SK-N-SH (cell line): ENCODE data around the gene DDX21. TPM values are rescaled to one million over a fixed set of nuclear protein-coding genes. Genes with fewer than 3 reads are reported as not detected.

Experiments used
- CTCF ChIA-PET: fragments of 300-600, 350-600 bp; formaldehyde crosslinking; extraction: SDS; loops from one replicate; lab custom pipeline; 2021; lab: Yijun Ruan, JAX
- POLR2A ChIA-PET: fragments of 350-600 bp; sonication (Branson Sonifier 250); formaldehyde crosslinking; extraction: SDS; loops from one replicate; lab custom pipeline; 2020; ENCODE audit warnings: antibody characterized with exemption, inconsistent platforms; lab: Yijun Ruan, JAX
- DNase-seq: peaks from one replicate; pipeline ENCODE4 v3.0.0; 2012
- H2AFZ ChIP-seq: fragments of 200-600 bp; sonication (generic); 2 replicates; pipeline ENCODE4 v1.8.1; 2016; ENCODE audit warnings: antibody characterized with exemption, mild to moderate bottlenecking, low read depth
- H3F3A ChIP-seq: fragments of 200-600 bp; sonication (generic); replicated peaks from 2 replicates; pipeline ENCODE3; 2016; ENCODE audit warnings: antibody characterized with exemption, mild to moderate bottlenecking; ENCODE audit not compliant: insufficient read depth
- H3K27ac ChIP-seq, 2 experiments: fragments of 200-500 bp in 1 of 2; fragments of 200-600 bp in 1 of 2; sonication (Bioruptor generic) in 1 of 2; sonication (generic), shearing (Covaris generic) in 1 of 2; 2 replicates each; pipeline versions ENCODE4 v1.5.1 to v1.6.1; 2014 to 2016; ENCODE audit warnings: low read depth in 2 of 2, inconsistent platforms in 1 of 2, low read length in 1 of 2, mild to moderate bottlenecking in 1 of 2, mixed read lengths in 1 of 2
- H3K27me3 ChIP-seq: fragments of 200-600 bp; sonication (generic), shearing (Covaris generic); 2 replicates; pipeline ENCODE4 v1.6.1; 2016; ENCODE audit warnings: mixed run types; ENCODE audit not compliant: insufficient read depth
- H3K36me3 ChIP-seq, 2 experiments: fragments of 200-500 bp in 1 of 2; fragments of 200-600 bp in 1 of 2; sonication (Bioruptor generic) in 1 of 2; sonication (generic) in 1 of 2; replicated peaks in 1 of 2; 2 replicates each; pipeline versions ENCODE3 to v1.5.1; 2014 to 2016; ENCODE audit warnings: low read length in 1 of 2, mild to moderate bottlenecking in 1 of 2; ENCODE audit not compliant: insufficient read depth in 2 of 2, control insufficient read depth in 1 of 2
- H3K4me1 ChIP-seq, 2 experiments: fragments of 200-500 bp in 1 of 2; fragments of 200-600 bp in 1 of 2; sonication (Bioruptor generic) in 1 of 2; sonication (generic), shearing (Covaris generic) in 1 of 2; 2 replicates each; pipeline versions ENCODE4 v1.5.1 to v1.6.1; 2014 to 2016; ENCODE audit warnings: low read depth in 1 of 2, low read length in 1 of 2, mixed run types in 1 of 2; ENCODE audit not compliant: insufficient read depth in 2 of 2, control insufficient read depth in 1 of 2
- H3K4me2 ChIP-seq: fragments of 200-600 bp; sonication (generic), shearing (Covaris generic); 2 replicates; pipeline ENCODE4 v1.6.1; 2017; ENCODE audit warnings: mixed run types
- H3K4me3 ChIP-seq, 2 experiments: fragments of 200-500 bp in 1 of 2; fragments of 200-600 bp in 1 of 2; sonication (Bioruptor generic) in 1 of 2; sonication (generic), shearing (Covaris generic) in 1 of 2; 2 replicates each; pipeline versions ENCODE4 v1.5.1 to v1.8.1; 2014 to 2016; ENCODE audit warnings: low read depth in 2 of 2, inconsistent platforms in 1 of 2, low read length in 1 of 2, mild to moderate bottlenecking in 1 of 2, mixed read lengths in 1 of 2, moderate library complexity in 1 of 2
- H3K79me2 ChIP-seq: fragments of 200-600 bp; sonication (generic); 2 replicates; pipeline ENCODE4 v1.8.1; 2017; ENCODE audit warnings: mild to moderate bottlenecking; ENCODE audit not compliant: insufficient read depth
- H3K9ac ChIP-seq: fragments of 200-600 bp; sonication (generic); 2 replicates; pipeline ENCODE4 v1.6.1; 2017; ENCODE audit warnings: mixed run types
- H3K9me2 ChIP-seq: fragments of 200-600 bp; sonication (generic); 2 replicates; pipeline ENCODE4 v1.6.1; 2017; ENCODE audit warnings: mixed run types
- H3K9me3 ChIP-seq: fragments of 200-600 bp; sonication (generic); 2 replicates; pipeline ENCODE4 v1.6.1; 2017; ENCODE audit warnings: mixed run types, mild to moderate bottlenecking, moderate library complexity
- H4K20me1 ChIP-seq: fragments of 200-600 bp; sonication (generic); 2 replicates; pipeline ENCODE4 v1.6.1; 2017; ENCODE audit warnings: mild to moderate bottlenecking, mixed run types; ENCODE audit not compliant: insufficient read depth
- CHD2 ChIP-seq: fragments of 150-350 bp; IDR thresholded peaks from 2 replicates; pipeline ENCODE4 v1.6.1; 2018; ENCODE audit warnings: low read length; ENCODE audit not compliant: partially characterized antibody
- FOXJ3 ChIP-seq: sonication (generic); formaldehyde crosslinking; IDR thresholded peaks from 2 replicates; pipeline ENCODE4 v1.5.1; 2020; ENCODE audit warnings: mild to moderate bottlenecking, missing genetic modification reagents
- FOXM1 ChIP-seq: IDR thresholded peaks from 2 replicates; pipeline ENCODE4 v1.4.0; 2012; ENCODE audit warnings: low read depth, mild to moderate bottlenecking
- GATA2 ChIP-seq: sonication (generic); formaldehyde crosslinking; IDR thresholded peaks from 2 replicates; pipeline ENCODE4 v1.5.0; 2020; ENCODE audit warnings: mild to moderate bottlenecking, missing genetic modification reagents
- JUND ChIP-seq: IDR thresholded peaks from 2 replicates; pipeline ENCODE4 v1.4.0; 2012
- MEF2A ChIP-seq: IDR thresholded peaks from 2 replicates; pipeline ENCODE4 v1.4.0; 2012; ENCODE audit warnings: low read depth, borderline replicate concordance
- NFIC ChIP-seq: IDR thresholded peaks from 2 replicates; pipeline ENCODE4 v1.4.0; 2012; ENCODE audit warnings: borderline replicate concordance
- RAD21 ChIP-seq: IDR thresholded peaks from 2 replicates; pipeline ENCODE4 v1.6.1; 2012; ENCODE audit warnings: mild to moderate bottlenecking, low read length
- RCOR1 ChIP-seq: fragments of 150-350 bp; IDR thresholded peaks from 2 replicates; pipeline ENCODE4 v1.6.1; 2017; ENCODE audit warnings: antibody characterized with exemption, low read length
- RXRA ChIP-seq: IDR thresholded peaks from 2 replicates; pipeline ENCODE4 v1.4.0; 2012; ENCODE audit warnings: low read depth, mild to moderate bottlenecking, borderline replicate concordance
- SMC3 ChIP-seq: IDR thresholded peaks from 2 replicates; pipeline ENCODE4 v1.6.1; 2012; ENCODE audit warnings: low read depth, low read length, improper control_type of control experiment
- TCF12 ChIP-seq: IDR thresholded peaks from 2 replicates; pipeline ENCODE4 v1.4.0; 2012
- WGBS: methylation state at CpG from one replicate; pipeline ENCODE4 v1.1.6; 2017; ENCODE audit warnings: low lambda C conversion rate; 5-methylcytosine and 5-hydroxymethylcytosine counted together
- polyA plus RNA-seq, 3 experiments: library from polyadenylated mRNA; depleted of rRNA; stranded (reverse); fragments of >200 nt; gene quantifications; 2 replicates each; pipeline ENCODE4 v1.2.3, GENCODE V29; 2012
- TF ChIP-seq, protein P1 (sequence below): IDR thresholded peaks from 2 replicates; pipeline ENCODE4 v1.4.0; 2012; ENCODE audit warnings: low read depth
- TF ChIP-seq, protein P2 (sequence below): fragments of 200-600 bp; sonication (generic); IDR thresholded peaks from 2 replicates; pipeline ENCODE4 v1.6.1; 2017; ENCODE audit warnings: antibody characterized with exemption, mild to moderate bottlenecking, moderate library complexity
- TF ChIP-seq, protein P3 (sequence below): IDR thresholded peaks from 2 replicates; pipeline ENCODE4 v1.6.1; 2012; ENCODE audit warnings: mild to moderate bottlenecking, low read depth, low read length, moderate library complexity
- TF ChIP-seq, protein P4 (sequence below): IDR thresholded peaks from 2 replicates; pipeline ENCODE4 v1.4.0; 2012; ENCODE audit warnings: low read depth, borderline replicate concordance
- TF ChIP-seq, protein P5 (sequence below): fragments of 150-350 bp; IDR thresholded peaks from 2 replicates; pipeline ENCODE4 v1.6.1; 2017; ENCODE audit warnings: antibody characterized with exemption, low read length, low read depth, borderline replicate concordance

Gene DDX21
- polyA plus RNA-seq, 1 of the 3 experiments (the other 2 are of a cell fraction): 40.1 TPM

DNA sequence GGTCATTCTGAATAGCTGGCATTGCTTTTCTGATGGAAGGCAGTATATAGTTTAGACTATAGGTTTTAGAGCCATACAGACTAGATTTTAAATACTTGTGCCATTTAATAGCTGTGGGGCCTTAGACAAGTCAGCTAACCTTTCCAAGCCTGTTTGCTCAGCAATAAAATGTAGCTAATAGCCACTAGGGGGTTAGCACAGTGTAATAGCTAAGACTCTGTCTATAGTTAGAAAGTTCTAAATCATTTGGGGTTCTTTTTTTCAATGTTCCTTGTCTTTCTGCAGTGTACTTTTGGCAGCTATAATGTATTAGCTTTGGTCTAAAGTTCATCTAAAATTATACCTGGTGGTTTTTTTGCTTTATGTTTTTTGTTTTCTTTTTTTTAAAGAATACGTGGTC lies 25.1 kb downstream of the DDX21 start:
- Histone ChIP-seq H3K4me1 (no peaks in the 10 kb centered on the region), H3K4me2 (no peak overlapping the region), H4K20me1 (no peaks in the 10 kb centered on the region), H3F3A (peaks cover 30% of the 10 kb centered on the region), H2AFZ (no peak overlapping the region), H3K4me3 (no peak overlapping the region), H3K9me3 (no peaks in the 10 kb centered on the region), H3K27ac (no peak overlapping the region), H3K9ac (no peak overlapping the region), H3K36me3 (peaks cover 72 to 84% of the 10 kb centered on the region in 2 experiments), H3K79me2 (peaks cover 15% of the 10 kb centered on the region; the same call in 1 of the 2 replicates), H3K27me3 (no peaks in the 10 kb centered on the region), H3K9me2 (no peaks in the 10 kb centered on the region)
- DNase-seq: no peak
- CTCF ChIA-PET: interaction anchor here (0.9 to 1.7 kb wide), 5 partner anchors 13 to 112 kb away, joined by 3 to 6 read pairs (median 3); partner anchors contain the start of gene DDX21
- POLR2A ChIA-PET: interaction anchor here (1.0 kb wide), 1 partner anchor 25 kb away, joined by 5 read pairs; the partner anchor contains the start of gene DDX21
- TF ChIP-seq, protein P1, sequence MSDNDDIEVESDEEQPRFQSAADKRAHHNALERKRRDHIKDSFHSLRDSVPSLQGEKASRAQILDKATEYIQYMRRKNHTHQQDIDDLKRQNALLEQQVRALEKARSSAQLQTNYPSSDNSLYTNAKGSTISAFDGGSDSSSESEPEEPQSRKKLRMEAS: no peak
- TF ChIP-seq JUND (no peak), NFIC (no peak), GATA2 (no peak), SMC3 (no peak)
- TF ChIP-seq, protein P2, sequence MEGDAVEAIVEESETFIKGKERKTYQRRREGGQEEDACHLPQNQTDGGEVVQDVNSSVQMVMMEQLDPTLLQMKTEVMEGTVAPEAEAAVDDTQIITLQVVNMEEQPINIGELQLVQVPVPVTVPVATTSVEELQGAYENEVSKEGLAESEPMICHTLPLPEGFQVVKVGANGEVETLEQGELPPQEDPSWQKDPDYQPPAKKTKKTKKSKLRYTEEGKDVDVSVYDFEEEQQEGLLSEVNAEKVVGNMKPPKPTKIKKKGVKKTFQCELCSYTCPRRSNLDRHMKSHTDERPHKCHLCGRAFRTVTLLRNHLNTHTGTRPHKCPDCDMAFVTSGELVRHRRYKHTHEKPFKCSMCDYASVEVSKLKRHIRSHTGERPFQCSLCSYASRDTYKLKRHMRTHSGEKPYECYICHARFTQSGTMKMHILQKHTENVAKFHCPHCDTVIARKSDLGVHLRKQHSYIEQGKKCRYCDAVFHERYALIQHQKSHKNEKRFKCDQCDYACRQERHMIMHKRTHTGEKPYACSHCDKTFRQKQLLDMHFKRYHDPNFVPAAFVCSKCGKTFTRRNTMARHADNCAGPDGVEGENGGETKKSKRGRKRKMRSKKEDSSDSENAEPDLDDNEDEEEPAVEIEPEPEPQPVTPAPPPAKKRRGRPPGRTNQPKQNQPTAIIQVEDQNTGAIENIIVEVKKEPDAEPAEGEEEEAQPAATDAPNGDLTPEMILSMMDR: peak; percentile 51
- 95% methylated on average over 1 of the region's 1 CpG for WGBS

DNA sequence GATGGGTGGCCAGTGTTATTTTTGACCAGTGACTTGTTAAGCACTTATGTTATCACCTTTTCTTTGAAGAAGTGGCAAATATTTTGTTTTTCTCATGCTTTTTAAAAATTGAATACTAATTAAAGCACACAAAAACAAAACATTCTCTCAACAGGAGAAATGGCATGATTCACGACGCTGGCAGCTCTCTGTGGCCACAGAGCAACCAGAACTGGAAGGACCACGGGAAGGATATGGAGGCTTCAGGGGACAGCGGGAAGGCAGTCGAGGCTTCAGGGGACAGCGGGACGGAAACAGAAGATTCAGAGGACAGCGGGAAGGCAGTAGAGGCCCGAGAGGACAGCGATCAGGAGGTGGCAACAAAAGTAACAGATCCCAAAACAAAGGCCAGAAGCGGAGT lies 26.4 kb downstream of the DDX21 start:
- Histone ChIP-seq H3K9me2 (no peaks in the 10 kb centered on the region), H3K36me3 (peaks cover 61 to 75% of the 10 kb centered on the region in 2 experiments), H2AFZ (no peak overlapping the region), H3K79me2 (peaks cover 15% of the 10 kb centered on the region; the same call in 1 of the 2 replicates), H3K27ac (peak overlapping the region in 1 of 2 experiments; percentile 2; a peak in 1 of 4 replicates), H3F3A (peaks cover 39% of the 10 kb centered on the region), H3K4me3 (no peak overlapping the region), H3K9ac (no peak overlapping the region), H4K20me1 (no peaks in the 10 kb centered on the region), H3K4me1 (no peaks in the 10 kb centered on the region), H3K9me3 (no peaks in the 10 kb centered on the region), H3K27me3 (no peaks in the 10 kb centered on the region), H3K4me2 (no peak overlapping the region)
- 85% methylated on average over 11 of the region's 11 CpGs for WGBS
- CTCF ChIA-PET: no interaction called here
- DNase-seq: no peak
- POLR2A ChIA-PET: no interaction called here
- TF ChIP-seq FOXM1 (no peak), FOXJ3 (CRISPR knock-in tag) (no peak), RAD21 (no peak), CHD2 (no peak), RCOR1 (no peak), RXRA (no peak), MEF2A (no peak), TCF12 (no peak), JUND (no peak)
- TF ChIP-seq, protein P3, sequence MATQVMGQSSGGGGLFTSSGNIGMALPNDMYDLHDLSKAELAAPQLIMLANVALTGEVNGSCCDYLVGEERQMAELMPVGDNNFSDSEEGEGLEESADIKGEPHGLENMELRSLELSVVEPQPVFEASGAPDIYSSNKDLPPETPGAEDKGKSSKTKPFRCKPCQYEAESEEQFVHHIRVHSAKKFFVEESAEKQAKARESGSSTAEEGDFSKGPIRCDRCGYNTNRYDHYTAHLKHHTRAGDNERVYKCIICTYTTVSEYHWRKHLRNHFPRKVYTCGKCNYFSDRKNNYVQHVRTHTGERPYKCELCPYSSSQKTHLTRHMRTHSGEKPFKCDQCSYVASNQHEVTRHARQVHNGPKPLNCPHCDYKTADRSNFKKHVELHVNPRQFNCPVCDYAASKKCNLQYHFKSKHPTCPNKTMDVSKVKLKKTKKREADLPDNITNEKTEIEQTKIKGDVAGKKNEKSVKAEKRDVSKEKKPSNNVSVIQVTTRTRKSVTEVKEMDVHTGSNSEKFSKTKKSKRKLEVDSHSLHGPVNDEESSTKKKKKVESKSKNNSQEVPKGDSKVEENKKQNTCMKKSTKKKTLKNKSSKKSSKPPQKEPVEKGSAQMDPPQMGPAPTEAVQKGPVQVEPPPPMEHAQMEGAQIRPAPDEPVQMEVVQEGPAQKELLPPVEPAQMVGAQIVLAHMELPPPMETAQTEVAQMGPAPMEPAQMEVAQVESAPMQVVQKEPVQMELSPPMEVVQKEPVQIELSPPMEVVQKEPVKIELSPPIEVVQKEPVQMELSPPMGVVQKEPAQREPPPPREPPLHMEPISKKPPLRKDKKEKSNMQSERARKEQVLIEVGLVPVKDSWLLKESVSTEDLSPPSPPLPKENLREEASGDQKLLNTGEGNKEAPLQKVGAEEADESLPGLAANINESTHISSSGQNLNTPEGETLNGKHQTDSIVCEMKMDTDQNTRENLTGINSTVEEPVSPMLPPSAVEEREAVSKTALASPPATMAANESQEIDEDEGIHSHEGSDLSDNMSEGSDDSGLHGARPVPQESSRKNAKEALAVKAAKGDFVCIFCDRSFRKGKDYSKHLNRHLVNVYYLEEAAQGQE: no peak
- TF ChIP-seq, protein P4, sequence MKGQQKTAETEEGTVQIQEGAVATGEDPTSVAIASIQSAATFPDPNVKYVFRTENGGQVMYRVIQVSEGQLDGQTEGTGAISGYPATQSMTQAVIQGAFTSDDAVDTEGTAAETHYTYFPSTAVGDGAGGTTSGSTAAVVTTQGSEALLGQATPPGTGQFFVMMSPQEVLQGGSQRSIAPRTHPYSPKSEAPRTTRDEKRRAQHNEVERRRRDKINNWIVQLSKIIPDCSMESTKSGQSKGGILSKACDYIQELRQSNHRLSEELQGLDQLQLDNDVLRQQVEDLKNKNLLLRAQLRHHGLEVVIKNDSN: no peak
- TF ChIP-seq, protein P5, sequence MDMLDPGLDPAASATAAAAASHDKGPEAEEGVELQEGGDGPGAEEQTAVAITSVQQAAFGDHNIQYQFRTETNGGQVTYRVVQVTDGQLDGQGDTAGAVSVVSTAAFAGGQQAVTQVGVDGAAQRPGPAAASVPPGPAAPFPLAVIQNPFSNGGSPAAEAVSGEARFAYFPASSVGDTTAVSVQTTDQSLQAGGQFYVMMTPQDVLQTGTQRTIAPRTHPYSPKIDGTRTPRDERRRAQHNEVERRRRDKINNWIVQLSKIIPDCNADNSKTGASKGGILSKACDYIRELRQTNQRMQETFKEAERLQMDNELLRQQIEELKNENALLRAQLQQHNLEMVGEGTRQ: no peak
- TF ChIP-seq, protein P2: no peak
